CD8-positive, alpha-beta memory T cell (primary cell): ENCODE measurements around the gene UBE2H. TPM values are rescaled to one million over a fixed set of nuclear protein-coding genes. Genes with fewer than 3 reads are reported as not detected.
"Not testable (repeated sequence)": the region's sequence is repeated elsewhere in the genome, so short reads cannot be mapped to it uniquely, and the experiment has no call there.

Experiments
- CTCF ChIA-PET: fragments of 350-600 bp; sonication (Branson Sonifier 250); formaldehyde crosslinking; loops from one replicate; lab custom pipeline; 2021; ENCODE audit warnings: antibody characterized with exemption; lab: Charles Lee
- POLR2A ChIA-PET: fragments of 350-600 bp; sonication (Branson Sonifier 250); formaldehyde crosslinking; loops from one replicate; lab custom pipeline; 2021; ENCODE audit warnings: antibody characterized with exemption; lab: Charles Lee
- DNase-seq, 5 donors: peaks; one replicate each; pipeline versions ENCODE4 v3.0.0 to v3.0.0-alpha.2; 2020 to 2022; ENCODE audit warnings: mixed read lengths in 1 of 5
- H3K27ac ChIP-seq: one replicate; pipeline ENCODE4 v1.7.0; 2013; ENCODE audit warnings: low read depth, mild to moderate bottlenecking, low read length, moderate library complexity
- H3K27me3 ChIP-seq: 2 replicates; pipeline ENCODE4 v1.7.0; 2013; ENCODE audit warnings: low read length, mild to moderate bottlenecking; ENCODE audit not compliant: insufficient read depth, poor library complexity, severe bottlenecking
- H3K36me3 ChIP-seq: 2 replicates; pipeline ENCODE4 v1.7.0; 2013; ENCODE audit warnings: mild to moderate bottlenecking, low read length, moderate library complexity; ENCODE audit not compliant: insufficient read depth
- H3K4me1 ChIP-seq: 2 replicates; pipeline ENCODE4 v1.7.0; 2013; ENCODE audit warnings: mild to moderate bottlenecking, low read length, moderate library complexity; ENCODE audit not compliant: insufficient read depth
- H3K4me3 ChIP-seq: 2 replicates; pipeline ENCODE4 v1.7.0; 2013; ENCODE audit warnings: mild to moderate bottlenecking, low read length
- H3K9me3 ChIP-seq: 2 replicates; pipeline ENCODE4 v1.7.0; 2013; ENCODE audit warnings: mild to moderate bottlenecking, low read length
- H3K27ac Mint-ChIP-seq, 8 donors: one replicate each; pipeline ENCODE4 v1.8.0; 2020 to 2021; ENCODE audit warnings: mixed read lengths in 8 of 8, mild to moderate bottlenecking in 6 of 8, inconsistent platforms in 3 of 8, moderate library complexity in 3 of 8
- H3K27me3 Mint-ChIP-seq, 2 donors: one replicate each; pipeline ENCODE4 v1.8.0; 2020 to 2021; ENCODE audit warnings: mixed read lengths in 2 of 2, mild to moderate bottlenecking in 1 of 2, moderate library complexity in 1 of 2
- H3K36me3 Mint-ChIP-seq, 3 donors: one replicate each; pipeline ENCODE4 v1.8.0; 2020 to 2021; ENCODE audit warnings: mixed read lengths in 3 of 3, inconsistent platforms in 1 of 3, mild to moderate bottlenecking in 1 of 3
- H3K4me1 Mint-ChIP-seq, 3 donors: one replicate each; pipeline ENCODE4 v1.8.0; 2020 to 2021; ENCODE audit warnings: mixed read lengths in 3 of 3, inconsistent platforms in 1 of 3, mild to moderate bottlenecking in 1 of 3
- H3K4me3 Mint-ChIP-seq, 7 donors: one replicate each; pipeline ENCODE4 v1.8.0; 2020 to 2021; ENCODE audit warnings: mixed read lengths in 7 of 7, mild to moderate bottlenecking in 6 of 7, moderate library complexity in 4 of 7, inconsistent platforms in 2 of 7
- H3K9me3 Mint-ChIP-seq, 5 donors: one replicate each; pipeline ENCODE4 v1.8.0; 2020 to 2022; ENCODE audit warnings: mixed read lengths in 5 of 5, mild to moderate bottlenecking in 3 of 5, moderate library complexity in 2 of 5, inconsistent platforms in 1 of 5
- polyA plus RNA-seq: library from polyadenylated mRNA; unstranded; fragments of 300-500 nt; fragmentation: Illumina TruSeq; gene quantifications from one replicate; pipeline ENCODE4 v1.2.3, GENCODE V29; 2021
- total RNA-seq, 2 experiments: library from RNA; stranded (reverse); gene quantifications; one replicate each; pipeline ENCODE4 v1.2.3, GENCODE V29; 2021

The UBE2H gene
- total and polyA plus RNA-seq, 3 experiments from 2014 or later, result 15.3 to 45.2 (median 21.5) TPM

DNA sequence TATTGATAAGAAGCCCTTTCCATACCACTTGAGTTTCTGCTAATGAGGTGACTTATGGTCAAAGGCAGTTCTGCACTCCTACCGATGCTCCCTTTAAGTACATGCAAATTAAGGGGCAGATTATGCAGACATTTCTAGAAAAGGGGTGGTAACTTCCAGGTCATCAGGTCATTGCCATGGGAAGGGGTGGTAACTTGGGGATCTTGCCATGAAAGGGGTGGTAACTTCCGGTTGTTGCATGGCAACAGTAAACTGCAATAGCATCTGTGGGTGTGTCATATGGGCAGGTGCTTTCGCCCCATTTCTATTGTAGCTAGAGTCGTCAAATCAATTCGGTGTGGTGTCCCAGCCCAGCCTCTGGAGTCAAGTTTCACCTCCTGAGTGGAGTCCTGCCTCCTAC lies 150.9 kb downstream of the UBE2H start:
- POLR2A ChIA-PET, result no interaction called here
- no peak overlapping the region for H3K27ac Mint-ChIP-seq

DNA sequence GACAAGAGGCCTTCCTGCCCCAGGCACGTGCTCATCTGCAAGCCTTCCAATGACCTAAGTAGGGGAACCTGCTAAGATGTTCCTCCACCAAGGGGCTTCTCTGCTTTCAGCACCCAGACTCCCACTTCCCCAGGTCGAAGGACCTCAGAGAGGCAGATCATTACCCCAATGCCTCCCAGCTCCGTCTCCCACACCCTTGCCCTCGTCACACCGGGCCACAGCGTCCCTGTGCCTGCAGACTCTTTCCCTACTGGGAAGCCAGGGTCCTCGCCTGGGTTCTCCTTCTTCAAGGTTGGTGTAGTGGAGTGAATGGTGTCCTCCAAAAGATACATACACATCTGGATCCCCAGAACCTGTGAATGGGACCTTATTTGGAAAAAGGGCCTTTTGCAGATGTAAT lies 151.9 kb downstream of the UBE2H start:
- Histone ChIP-seq H3K4me1 (no peaks in the 10 kb centered on the region), H3K36me3 (no peaks in the 10 kb centered on the region), H3K27ac (no peak overlapping the region), H3K9me3 (no peaks in the 10 kb centered on the region), H3K27me3 (no peaks in the 10 kb centered on the region), H3K4me3 (no peak overlapping the region)
- DNase-seq, result peak in 1 of 5 donors; percentile 32
- peak overlapping the region in 1 of 7 donors; percentile 36 for H3K4me3 Mint-ChIP-seq
- H3K27ac Mint-ChIP-seq, result no peak overlapping the region
- H3K4me1 Mint-ChIP-seq, result no peaks in the 10 kb centered on the region
- CTCF ChIA-PET, result no interaction called here
- H3K36me3 Mint-ChIP-seq, result no peaks in the 10 kb centered on the region
- peaks cover 9 to 16% of the 10 kb centered on the region in 2 donors for H3K27me3 Mint-ChIP-seq
- POLR2A ChIA-PET, result no interaction called here
- no peaks in the 10 kb centered on the region for H3K9me3 Mint-ChIP-seq

More for the DNA sequence above, 150.9 kb downstream of the UBE2H start:
- peaks cover 7 to 16% of the 10 kb centered on the region in 2 donors for H3K27me3 Mint-ChIP-seq
- H3K4me1 Mint-ChIP-seq, result no peaks in the 10 kb centered on the region
- DNase-seq, result peak in 1 of 5 donors; percentile 15
- H3K9me3 ChIP-seq, result no peaks in the 10 kb centered on the region
- H3K36me3 ChIP-seq, result no peaks in the 10 kb centered on the region
- no peaks in the 10 kb centered on the region for H3K36me3 Mint-ChIP-seq
- H3K9me3 Mint-ChIP-seq, result no peaks in the 10 kb centered on the region
- no peak overlapping the region for H3K4me3 Mint-ChIP-seq
- H3K4me1 ChIP-seq, result no peaks in the 10 kb centered on the region
- CTCF ChIA-PET, result no interaction called here
- no peaks in the 10 kb centered on the region for H3K27me3 ChIP-seq
- H3K27ac ChIP-seq, result no peak overlapping the region
- no peak overlapping the region for H3K4me3 ChIP-seq

DNA sequence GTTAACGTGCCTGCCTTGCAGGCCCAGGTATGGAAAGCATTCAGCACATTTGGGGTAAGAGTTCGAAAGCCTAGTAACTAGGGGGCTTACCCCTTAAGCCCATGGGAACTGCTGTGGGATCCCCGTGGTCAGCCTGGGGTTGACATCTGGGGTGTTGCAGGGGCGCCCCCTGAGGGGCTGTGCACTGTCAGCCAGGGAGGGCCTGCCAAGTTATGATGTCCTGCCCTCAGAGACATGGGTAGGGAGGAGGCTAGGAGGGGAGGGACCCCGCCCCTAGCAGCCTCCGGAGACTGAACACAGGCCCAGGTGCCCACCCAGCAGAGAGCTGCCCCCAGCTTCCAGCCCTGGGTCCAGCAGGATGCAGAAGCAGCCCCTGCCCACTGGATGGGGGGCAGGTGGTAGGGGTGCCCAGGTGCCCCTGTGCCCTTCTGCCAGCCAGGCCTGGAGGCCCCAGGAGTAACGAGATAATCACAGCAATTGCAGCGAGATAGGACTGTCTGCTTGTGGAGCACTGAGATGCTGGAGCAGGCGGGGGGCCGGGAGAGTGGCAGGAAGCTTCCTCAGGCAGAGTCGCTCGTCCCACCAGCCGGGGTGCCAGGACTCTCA lies 153.3 kb downstream of the UBE2H start:
- Histone ChIP-seq H3K36me3 (no peaks in the 10 kb centered on the region), H3K27me3 (no peaks in the 10 kb centered on the region), H3K4me3 (no peak overlapping the region), H3K9me3 (no peaks in the 10 kb centered on the region), H3K27ac (no peak overlapping the region), H3K4me1 (no peaks in the 10 kb centered on the region)
- no peak overlapping the region for H3K27ac Mint-ChIP-seq
- no peaks in the 10 kb centered on the region for H3K36me3 Mint-ChIP-seq
- no peaks in the 10 kb centered on the region for H3K9me3 Mint-ChIP-seq
- no peak overlapping the region for H3K4me3 Mint-ChIP-seq
- ChIA-PET CTCF (no interaction called here), POLR2A (no interaction called here)
- peak in 1 of 5 donors; percentile 39 for DNase-seq
- H3K27me3 Mint-ChIP-seq, result peaks cover 8 to 16% of the 10 kb centered on the region in 2 donors
- H3K4me1 Mint-ChIP-seq, result no peaks in the 10 kb centered on the region

DNA sequence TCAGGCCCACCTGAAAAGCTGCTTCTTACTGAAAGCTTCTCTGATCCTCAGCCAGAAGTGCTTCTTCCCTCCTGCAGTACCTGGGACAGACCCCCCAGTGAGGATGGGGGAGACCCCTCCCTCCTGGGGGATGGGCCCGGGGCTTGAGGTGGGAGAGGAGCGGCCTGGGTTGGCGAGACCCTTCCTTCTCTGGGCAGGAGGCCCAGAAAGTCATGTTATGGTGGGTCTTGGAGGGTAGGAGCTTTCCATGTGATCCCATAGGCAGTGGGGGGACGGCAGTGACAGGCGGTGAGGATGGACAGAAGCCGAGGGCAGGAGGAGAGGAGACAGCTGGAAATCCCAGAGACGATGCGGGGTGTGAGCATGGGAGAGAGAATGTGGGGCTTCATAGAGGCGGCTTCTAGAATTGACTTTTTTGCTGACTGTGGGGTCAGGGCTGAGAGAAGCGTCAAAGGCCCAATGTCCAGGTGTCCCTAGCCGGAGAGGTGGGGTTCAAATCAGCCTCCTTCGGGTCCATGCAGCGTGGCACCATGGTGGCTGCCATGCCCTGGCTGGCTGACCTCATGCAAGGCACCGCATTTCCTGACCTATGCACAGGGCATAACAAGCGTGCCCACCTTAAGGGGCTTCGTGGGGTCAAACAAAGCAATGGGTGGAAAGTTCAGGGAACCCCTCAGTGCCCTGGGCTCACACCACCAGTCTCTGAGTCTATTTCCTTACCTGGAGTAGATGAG lies 154.0 kb downstream of the UBE2H start:
- no peaks in the 10 kb centered on the region for H3K4me1 ChIP-seq
- DNase-seq, result peak in 1 of 5 donors; percentile 37
- Mint-ChIP-seq H3K36me3 (no peaks in the 10 kb centered on the region), H3K9me3 (no peaks in the 10 kb centered on the region), H3K4me3 (no peak overlapping the region), H3K4me1 (no peaks in the 10 kb centered on the region), H3K27me3 (peaks cover 8 to 16% of the 10 kb centered on the region in 2 donors), H3K27ac (no peak overlapping the region)
- no peak overlapping the region for H3K27ac ChIP-seq
- H3K27me3 ChIP-seq, result no peaks in the 10 kb centered on the region
- no peaks in the 10 kb centered on the region for H3K36me3 ChIP-seq
- POLR2A ChIA-PET, result no interaction called here
- H3K9me3 ChIP-seq, result no peaks in the 10 kb centered on the region
- CTCF ChIA-PET, result no interaction called here
- H3K4me3 ChIP-seq, result no peak overlapping the region

DNA sequence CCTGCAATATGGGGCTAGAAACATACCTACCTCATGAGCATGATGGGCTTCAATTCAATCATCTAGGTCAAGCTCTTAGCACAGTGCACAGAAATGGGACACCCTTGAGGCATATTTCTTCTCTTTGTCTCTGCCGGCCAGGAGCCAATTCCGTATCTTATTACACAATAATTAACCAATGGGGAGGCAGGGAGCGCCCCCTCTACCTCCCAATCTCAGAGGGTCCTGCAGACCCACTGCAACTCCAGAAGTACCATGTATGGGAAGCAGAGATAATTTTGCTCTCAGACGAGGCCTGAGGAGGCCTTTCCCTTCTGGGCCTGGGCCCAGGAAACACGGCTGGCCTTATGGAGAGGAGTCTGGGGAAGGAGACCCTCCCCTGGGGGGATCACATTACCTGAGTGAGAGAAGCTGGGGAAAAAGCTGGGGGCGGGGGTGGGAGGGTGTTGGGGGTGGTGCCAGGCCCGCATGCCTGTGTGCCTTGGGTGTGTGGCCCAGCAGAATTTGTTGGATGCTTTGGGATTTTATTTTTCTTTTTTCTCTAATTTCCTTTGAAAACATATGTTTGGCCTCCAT lies 155.5 kb downstream of the UBE2H start:
- ChIA-PET CTCF (no interaction called here), POLR2A (no interaction called here)
- Mint-ChIP-seq H3K36me3 (no peaks in the 10 kb centered on the region), H3K27me3 (peaks cover 8 to 13% of the 10 kb centered on the region in 2 donors), H3K4me1 (no peaks in the 10 kb centered on the region), H3K4me3 (no peak overlapping the region), H3K27ac (no peak overlapping the region), H3K9me3 (no peaks in the 10 kb centered on the region)
- H3K27ac ChIP-seq, result no peak overlapping the region
- H3K9me3 ChIP-seq, result no peaks in the 10 kb centered on the region
- H3K27me3 ChIP-seq, result no peaks in the 10 kb centered on the region
- H3K36me3 ChIP-seq, result no peaks in the 10 kb centered on the region
- peak in 1 of 5 donors; percentile 21 for DNase-seq
- H3K4me3 ChIP-seq, result no peak overlapping the region
- H3K4me1 ChIP-seq, result no peaks in the 10 kb centered on the region

DNA sequence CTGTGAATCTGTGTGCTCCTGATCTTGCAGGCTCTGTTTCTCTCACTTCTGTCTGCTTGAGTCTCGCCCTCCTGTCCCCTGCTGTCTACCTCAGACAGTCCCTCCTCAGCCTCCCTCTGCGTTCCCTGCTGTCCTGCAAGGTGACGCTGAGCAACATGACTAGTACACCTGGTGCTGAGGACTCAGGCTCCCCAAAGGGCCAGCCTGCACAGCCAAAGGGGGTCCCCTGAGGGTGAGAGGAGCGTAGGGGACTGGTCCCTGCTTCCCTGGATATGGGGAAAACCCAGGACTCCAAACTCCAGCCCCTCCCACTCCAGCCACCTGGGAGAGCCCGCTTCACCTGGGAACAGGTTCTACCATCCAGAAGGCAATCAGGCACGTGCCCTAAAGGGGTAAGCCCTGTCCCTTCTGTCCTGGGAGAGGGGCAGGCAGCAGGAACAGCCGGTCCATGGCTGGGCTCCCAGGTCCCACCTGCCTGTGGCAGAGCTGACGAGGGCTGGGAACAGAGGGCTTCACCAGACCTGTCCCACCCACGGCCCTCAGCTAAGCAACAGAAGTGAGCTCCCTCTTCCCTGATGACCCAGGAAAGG lies 156.5 kb downstream of the UBE2H start:
- Histone ChIP-seq H3K4me1 (no peaks in the 10 kb centered on the region), H3K27ac (no peak overlapping the region), H3K27me3 (no peaks in the 10 kb centered on the region), H3K9me3 (no peaks in the 10 kb centered on the region), H3K4me3 (no peak overlapping the region), H3K36me3 (no peaks in the 10 kb centered on the region)
- ChIA-PET CTCF (no interaction called here), POLR2A (no interaction called here)
- Mint-ChIP-seq H3K4me3 (no peak overlapping the region), H3K27me3 (peaks cover 8 to 11% of the 10 kb centered on the region in 2 donors), H3K9me3 (no peaks in the 10 kb centered on the region), H3K36me3 (no peaks in the 10 kb centered on the region), H3K27ac (no peak overlapping the region), H3K4me1 (no peaks in the 10 kb centered on the region)
- DNase-seq, result peak in 1 of 5 donors; percentile 32

DNA sequence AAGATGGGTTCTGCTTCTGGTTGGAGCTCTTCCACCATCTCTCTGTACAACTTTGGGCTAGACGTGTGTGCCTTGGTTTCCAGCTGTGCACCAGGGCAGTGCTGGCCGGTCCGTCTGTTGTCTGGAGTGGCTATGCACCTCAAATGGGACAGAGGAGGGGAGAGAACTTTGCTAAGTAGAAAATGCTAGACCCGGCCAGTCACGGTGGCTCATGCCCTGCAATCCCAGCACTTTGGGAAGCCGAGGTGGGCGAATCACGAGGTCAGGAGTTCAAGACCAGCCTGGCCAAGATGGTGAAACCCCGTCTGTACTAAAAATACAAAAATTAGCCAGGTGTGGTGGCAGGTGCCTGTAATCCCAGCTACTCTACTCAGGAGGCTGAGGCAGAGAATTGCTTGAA lies 158.3 kb downstream of the UBE2H start:
- POLR2A ChIA-PET, result interaction anchor here (0.6 kb wide), 1 partner anchor 11 kb away, joined by 4 read pairs; no protein-coding TSS in a partner anchor
- DNase-seq, H3K27me3 ChIP-seq, H3K9me3 Mint-ChIP-seq, H3K36me3 Mint-ChIP-seq, H3K4me3 Mint-ChIP-seq, H3K4me3 ChIP-seq, CTCF ChIA-PET, H3K27ac ChIP-seq, H3K9me3 ChIP-seq, H3K36me3 ChIP-seq, H3K27ac Mint-ChIP-seq, H3K4me1 Mint-ChIP-seq, H3K4me1 ChIP-seq: not testable (repeated sequence)
- H3K27me3 Mint-ChIP-seq, result peaks cover 9 to 12% of the 10 kb centered on the region in 2 donors
